H9 (cell line): ENCODE data around the gene TENM4. TPM values are rescaled to one million over a fixed set of nuclear protein-coding genes. Genes with fewer than 3 reads are reported as not detected.

Experiments used
- DNase-seq: peaks from one replicate; pipeline ENCODE4 v3.0.0-alpha.2; 2017
- H2AFZ ChIP-seq: one replicate; pipeline ENCODE4 v1.6.1; 2013; ENCODE audit warnings: mild to moderate bottlenecking, low read length, control low read depth, moderate library complexity
- H2AK5ac ChIP-seq: 2 replicates; pipeline ENCODE4 v1.6.1; 2013; ENCODE audit warnings: low read length, control low read depth, mixed read lengths; ENCODE audit not compliant: insufficient read length
- H2BK120ac ChIP-seq: one replicate; pipeline ENCODE4 v1.6.1; 2013; ENCODE audit warnings: low read depth, mild to moderate bottlenecking, low read length, control low read depth, inconsistent platforms; ENCODE audit not compliant: poor library complexity, severe bottlenecking
- H2BK12ac ChIP-seq: 2 replicates; pipeline ENCODE4 v1.6.1; 2013; ENCODE audit warnings: low read length, control low read depth, mixed read lengths, low read depth; ENCODE audit not compliant: insufficient read length
- H2BK15ac ChIP-seq: 2 replicates; pipeline ENCODE4 v1.6.1; 2013; ENCODE audit warnings: low read depth, low read length, control low read depth
- H2BK20ac ChIP-seq: one replicate; pipeline ENCODE4 v1.6.1; 2013; ENCODE audit warnings: low read depth, mild to moderate bottlenecking, low read length, control low read depth, inconsistent platforms; ENCODE audit not compliant: poor library complexity, severe bottlenecking
- H2BK5ac ChIP-seq: 2 replicates; pipeline ENCODE4 v1.6.1; 2013; ENCODE audit warnings: low read length, control low read depth, mixed read lengths; ENCODE audit not compliant: insufficient read length
- H3K14ac ChIP-seq: 2 replicates; pipeline ENCODE4 v1.6.1; 2013; ENCODE audit warnings: low read length, control low read depth; ENCODE audit not compliant: insufficient read depth
- H3K18ac ChIP-seq: 2 replicates; pipeline ENCODE4 v1.6.1; 2013; ENCODE audit warnings: low read depth, mild to moderate bottlenecking, mixed read lengths, low read length, control low read depth; ENCODE audit not compliant: insufficient read length
- H3K23ac ChIP-seq: 2 replicates; pipeline ENCODE4 v1.6.1; 2013; ENCODE audit warnings: low read length, control low read depth, mixed read lengths, low read depth; ENCODE audit not compliant: insufficient read length
- H3K23me2 ChIP-seq: 2 replicates; pipeline ENCODE4 v1.6.1; 2013; ENCODE audit warnings: low read depth, mild to moderate bottlenecking, mixed read lengths, low read length, control low read depth; ENCODE audit not compliant: insufficient read length, poor library complexity, severe bottlenecking
- H3K27ac ChIP-seq: 2 replicates; pipeline ENCODE4 v1.5.1; 2013; ENCODE audit warnings: low read length, control low read depth, mixed read lengths, low read depth; ENCODE audit not compliant: insufficient read length
- H3K27me3 ChIP-seq: 2 replicates; pipeline ENCODE4 v1.6.1; 2013; ENCODE audit warnings: low read length, control low read depth, inconsistent platforms; ENCODE audit not compliant: insufficient read depth
- H3K4ac ChIP-seq: 2 replicates; pipeline ENCODE4 v1.6.1; 2013; ENCODE audit warnings: low read depth, mild to moderate bottlenecking, control low read depth, inconsistent platforms, low read length, moderate library complexity
- H3K4me1 ChIP-seq: 2 replicates; pipeline ENCODE4 v1.6.1; 2013; ENCODE audit warnings: low read length, control low read depth, inconsistent platforms; ENCODE audit not compliant: insufficient read depth
- H3K4me2 ChIP-seq: 2 replicates; pipeline ENCODE4 v1.6.1; 2013; ENCODE audit warnings: low read length, control low read depth, mixed read lengths; ENCODE audit not compliant: insufficient read length, insufficient read depth
- H3K56ac ChIP-seq: 2 replicates; pipeline ENCODE4 v1.6.1; 2013; ENCODE audit warnings: low read depth, mild to moderate bottlenecking, mixed read lengths, low read length, control low read depth; ENCODE audit not compliant: insufficient read length
- H3K79me1 ChIP-seq: 2 replicates; pipeline ENCODE4 v1.6.1; 2013; ENCODE audit warnings: low read depth, mild to moderate bottlenecking, moderate library complexity, low read length, control low read depth, inconsistent platforms; ENCODE audit not compliant: insufficient read depth, poor library complexity, severe bottlenecking
- H3K79me2 ChIP-seq: 2 replicates; pipeline ENCODE4 v1.6.1; 2013; ENCODE audit warnings: low read length, control low read depth, inconsistent platforms; ENCODE audit not compliant: insufficient read depth
- H3K9ac ChIP-seq: 2 replicates; pipeline ENCODE4 v1.6.1; 2013; ENCODE audit warnings: low read length, control low read depth, mixed read lengths; ENCODE audit not compliant: insufficient read length; ENCODE audit errors: extremely low read depth
- H3K9me3 ChIP-seq: one replicate; pipeline ENCODE4 v1.6.1; 2013; ENCODE audit warnings: low read depth, low read length, inconsistent platforms; ENCODE audit not compliant: control insufficient read depth
- H3T11ph ChIP-seq: one replicate; pipeline ENCODE4 v1.6.1; 2013; ENCODE audit warnings: mild to moderate bottlenecking, low read length, control low read depth, inconsistent platforms
- H4K20me1 ChIP-seq: one replicate; pipeline ENCODE4 v1.6.1; 2013; ENCODE audit not compliant: control insufficient read depth, insufficient read length, insufficient read depth
- H4K5ac ChIP-seq: 2 replicates; pipeline ENCODE4 v1.6.1; 2013; ENCODE audit warnings: low read depth, mild to moderate bottlenecking, mixed read lengths, low read length, control low read depth; ENCODE audit not compliant: insufficient read length
- H4K8ac ChIP-seq: replicated peaks from 2 replicates; pipeline ENCODE4 v1.6.1; 2013; ENCODE audit warnings: low read length, control low read depth, mixed read lengths, low read depth; ENCODE audit not compliant: insufficient read length
- H4K91ac ChIP-seq: 2 replicates; pipeline ENCODE4 v1.6.1; 2013; ENCODE audit warnings: low read depth, mild to moderate bottlenecking, moderate library complexity, mixed read lengths, low read length, control low read depth; ENCODE audit not compliant: insufficient read length
- H3K27ac Mint-ChIP-seq, 3 experiments: 2 replicates in 2 of 3; 3 replicates in 1 of 3; pipeline ENCODE4 v1.8.0; 2020 to 2021; ENCODE audit warnings: mixed read lengths in 3 of 3, mild to moderate bottlenecking in 1 of 3, moderate library complexity in 1 of 3
- H3K27me3 Mint-ChIP-seq: 2 replicates; pipeline ENCODE4 v1.8.0; 2021; ENCODE audit warnings: low read depth, mild to moderate bottlenecking, moderate library complexity, mixed read lengths
- H3K36me3 Mint-ChIP-seq, 3 experiments: 2 replicates in 2 of 3; 3 replicates in 1 of 3; pipeline ENCODE4 v1.8.0; 2020 to 2021; ENCODE audit warnings: low read depth in 3 of 3, mixed read lengths in 3 of 3; ENCODE audit not compliant: insufficient read depth in 1 of 3
- H3K4me1 Mint-ChIP-seq, 2 experiments: 2 replicates each; pipeline ENCODE4 v1.8.0; 2020; ENCODE audit warnings: mixed read lengths in 2 of 2
- H3K4me3 Mint-ChIP-seq, 2 experiments: 2 replicates in 1 of 2; 3 replicates in 1 of 2; pipeline ENCODE4 v1.8.0; 2020 to 2021; ENCODE audit warnings: mild to moderate bottlenecking in 2 of 2, mixed read lengths in 2 of 2, moderate library complexity in 1 of 2
- H3K9me3 Mint-ChIP-seq, 2 experiments: 2 replicates in 1 of 2; 3 replicates in 1 of 2; pipeline ENCODE4 v1.8.0; 2020; ENCODE audit warnings: mild to moderate bottlenecking in 2 of 2, mixed read lengths in 2 of 2, moderate library complexity in 1 of 2
- WGBS: extraction: QIAGEN DNeasy Blood & Tissue Kit; methylation state at CpG from one replicate; pipeline ENCODE4 v1.1.7; 2013; ENCODE audit warnings: missing lambda C conversion rate, low lambda C conversion rate, mixed read lengths; ENCODE audit not compliant: insufficient read length; ENCODE audit errors: extremely low coverage; 5-methylcytosine and 5-hydroxymethylcytosine counted together
- total RNA-seq: library from RNA; stranded (reverse); gene quantifications from 2 replicates; pipeline ENCODE4 v1.2.1, GENCODE V29; 2021
- TF ChIP-seq, protein P1 (sequence below): fragments of 200-600 bp; sonication (generic); conservative IDR thresholded peaks from 3 replicates; pipeline ENCODE4 v1.8.0; 2021; ENCODE audit warnings: antibody characterized with exemption, mild to moderate bottlenecking

Gene TENM4
- total RNA-seq, 1 experiment from 2014 or later, result 4.6 TPM

GRCh38 chr11:78995171-78995570 lies 445.7 kb downstream of the TENM4 start:
- H3K9me3 Mint-ChIP-seq, result peaks cover 10% of the 10 kb centered on the region in 2 experiments
- Histone ChIP-seq H4K20me1 (no peaks in the 10 kb centered on the region), H2BK120ac (no peak overlapping the region), H3K9me3 (no peaks in the 10 kb centered on the region), H2BK12ac (no peak overlapping the region), H2BK20ac (no peak overlapping the region), H3K27ac (no peak overlapping the region), H3K4me2 (no peak overlapping the region), H3K4me1 (no peaks in the 10 kb centered on the region), H4K8ac (no peak overlapping the region), H3K79me1 (no peaks in the 10 kb centered on the region), H2BK5ac (no peak overlapping the region), H3K4ac (no peak overlapping the region), H2AFZ (no peak overlapping the region), H4K5ac (no peak overlapping the region), H3T11ph (no peak overlapping the region), H3K56ac (no peak overlapping the region), H3K27me3 (no peaks in the 10 kb centered on the region), H3K79me2 (no peaks in the 10 kb centered on the region), H3K23ac (no peak overlapping the region), H4K91ac (no peak overlapping the region), H2BK15ac (no peak overlapping the region), H2AK5ac (no peak overlapping the region), H3K18ac (no peak overlapping the region), H3K9ac (no peak overlapping the region), H3K14ac (no peak overlapping the region), H3K23me2 (no peaks in the 10 kb centered on the region)
- H3K27ac Mint-ChIP-seq, result no peak overlapping the region
- H3K4me1 Mint-ChIP-seq, result peaks cover 3% of the 10 kb centered on the region in 2 experiments
- peaks cover 11% of the 10 kb centered on the region for H3K27me3 Mint-ChIP-seq
- TF ChIP-seq, protein P1, sequence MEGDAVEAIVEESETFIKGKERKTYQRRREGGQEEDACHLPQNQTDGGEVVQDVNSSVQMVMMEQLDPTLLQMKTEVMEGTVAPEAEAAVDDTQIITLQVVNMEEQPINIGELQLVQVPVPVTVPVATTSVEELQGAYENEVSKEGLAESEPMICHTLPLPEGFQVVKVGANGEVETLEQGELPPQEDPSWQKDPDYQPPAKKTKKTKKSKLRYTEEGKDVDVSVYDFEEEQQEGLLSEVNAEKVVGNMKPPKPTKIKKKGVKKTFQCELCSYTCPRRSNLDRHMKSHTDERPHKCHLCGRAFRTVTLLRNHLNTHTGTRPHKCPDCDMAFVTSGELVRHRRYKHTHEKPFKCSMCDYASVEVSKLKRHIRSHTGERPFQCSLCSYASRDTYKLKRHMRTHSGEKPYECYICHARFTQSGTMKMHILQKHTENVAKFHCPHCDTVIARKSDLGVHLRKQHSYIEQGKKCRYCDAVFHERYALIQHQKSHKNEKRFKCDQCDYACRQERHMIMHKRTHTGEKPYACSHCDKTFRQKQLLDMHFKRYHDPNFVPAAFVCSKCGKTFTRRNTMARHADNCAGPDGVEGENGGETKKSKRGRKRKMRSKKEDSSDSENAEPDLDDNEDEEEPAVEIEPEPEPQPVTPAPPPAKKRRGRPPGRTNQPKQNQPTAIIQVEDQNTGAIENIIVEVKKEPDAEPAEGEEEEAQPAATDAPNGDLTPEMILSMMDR, result no peak
- no CpG with 5 or more reads among the region's 3 CpGs for WGBS
- H3K4me3 Mint-ChIP-seq, result no peak overlapping the region
- DNase-seq, result no peak
- H3K36me3 Mint-ChIP-seq, result peaks cover 5 to 14% (median 11%) of the 10 kb centered on the region in 3 experiments; a peak in 6 of 7 replicates
